Epithelial cell of proximal tubule (primary cell): Measurements from ENCODE around the gene SLC16A2. TPM values are rescaled to one million over a fixed set of nuclear protein-coding genes. Genes with fewer than 3 reads are reported as not detected.

Experiments used
- DNase-seq: peaks from one replicate; pipeline ENCODE4 v3.0.0-alpha.2; 2011; ENCODE audit warnings: low read depth
- H3K4me3 ChIP-seq: 2 replicates; pipeline ENCODE4 v1.5.1; 2011; ENCODE audit warnings: low read depth, mild to moderate bottlenecking, low read length
- total RNA-seq: library from RNA; depleted of rRNA; stranded (reverse); fragments of >200 nt; gene quantifications from 2 replicates; pipeline ENCODE4 v1.2.3, GENCODE V29; 2015
- TF ChIP-seq, protein P1 (sequence below): conservative IDR thresholded peaks from 2 replicates; pipeline ENCODE4 v1.5.1; 2012; ENCODE audit warnings: low read depth, mild to moderate bottlenecking, low read length

Gene SLC16A2
- total RNA-seq, 1 donor from 2014 or later = 5.3 TPM

DNA sequence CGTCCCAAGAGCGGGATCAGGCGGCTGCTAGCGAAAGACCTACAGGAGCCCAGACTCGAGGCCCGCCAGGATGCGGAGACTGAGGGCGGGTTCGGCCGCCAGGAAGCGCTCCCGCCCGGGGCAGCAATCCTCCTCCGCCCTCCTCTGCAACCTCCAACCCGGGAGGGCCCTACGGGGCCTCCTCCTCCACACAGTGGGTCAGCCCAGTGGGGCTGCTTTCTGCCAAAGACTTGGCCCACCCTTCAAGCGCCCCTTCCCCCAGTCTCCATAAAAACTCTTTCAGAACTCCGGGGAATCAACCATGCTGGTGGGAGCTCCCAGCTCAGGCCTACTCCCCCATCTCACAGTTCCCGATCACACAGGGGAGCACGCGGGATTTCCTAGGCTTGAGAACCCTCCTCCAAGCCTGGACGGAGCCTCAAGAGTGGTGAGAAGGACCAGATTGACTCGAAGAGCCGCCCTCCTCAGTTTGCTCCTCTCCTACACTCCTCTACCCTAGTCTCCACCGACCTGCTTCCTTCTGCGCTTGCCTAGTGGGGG lies 115.6 kb downstream of the SLC16A2 start:
- DNase-seq = no peak
- TF ChIP-seq, protein P1, sequence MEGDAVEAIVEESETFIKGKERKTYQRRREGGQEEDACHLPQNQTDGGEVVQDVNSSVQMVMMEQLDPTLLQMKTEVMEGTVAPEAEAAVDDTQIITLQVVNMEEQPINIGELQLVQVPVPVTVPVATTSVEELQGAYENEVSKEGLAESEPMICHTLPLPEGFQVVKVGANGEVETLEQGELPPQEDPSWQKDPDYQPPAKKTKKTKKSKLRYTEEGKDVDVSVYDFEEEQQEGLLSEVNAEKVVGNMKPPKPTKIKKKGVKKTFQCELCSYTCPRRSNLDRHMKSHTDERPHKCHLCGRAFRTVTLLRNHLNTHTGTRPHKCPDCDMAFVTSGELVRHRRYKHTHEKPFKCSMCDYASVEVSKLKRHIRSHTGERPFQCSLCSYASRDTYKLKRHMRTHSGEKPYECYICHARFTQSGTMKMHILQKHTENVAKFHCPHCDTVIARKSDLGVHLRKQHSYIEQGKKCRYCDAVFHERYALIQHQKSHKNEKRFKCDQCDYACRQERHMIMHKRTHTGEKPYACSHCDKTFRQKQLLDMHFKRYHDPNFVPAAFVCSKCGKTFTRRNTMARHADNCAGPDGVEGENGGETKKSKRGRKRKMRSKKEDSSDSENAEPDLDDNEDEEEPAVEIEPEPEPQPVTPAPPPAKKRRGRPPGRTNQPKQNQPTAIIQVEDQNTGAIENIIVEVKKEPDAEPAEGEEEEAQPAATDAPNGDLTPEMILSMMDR = no peak
- peak overlapping the region; percentile 57 for H3K4me3 ChIP-seq

DNA sequence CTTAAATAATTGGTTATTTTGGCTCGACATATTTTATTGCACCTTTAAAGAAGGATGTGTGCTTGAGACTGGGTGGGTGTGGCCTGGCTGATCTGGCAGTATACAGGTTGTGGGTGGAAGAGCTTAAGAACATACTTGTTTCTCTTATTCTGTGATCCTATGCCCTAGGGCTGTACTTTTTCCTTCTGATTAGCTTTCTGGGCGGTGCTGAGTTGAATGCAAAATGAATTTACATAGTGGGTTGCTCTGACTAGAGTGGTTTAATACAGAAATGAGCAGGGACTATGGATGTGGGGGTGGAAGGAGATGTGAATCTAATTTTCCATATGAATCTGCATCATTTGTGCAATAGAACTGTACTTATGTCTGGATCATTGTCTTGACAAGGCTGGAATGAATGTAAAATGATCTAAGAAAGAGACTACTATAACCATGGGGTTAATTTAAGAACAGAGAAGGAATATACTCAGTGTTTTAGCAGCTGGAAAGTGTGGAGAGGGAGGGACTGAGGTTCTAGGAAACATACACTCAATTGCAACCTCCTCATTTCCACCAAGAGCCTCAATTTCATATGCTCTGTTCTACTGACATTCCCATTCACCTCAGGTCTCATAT lies 119.4 kb downstream of the SLC16A2 start:
- TF ChIP-seq, protein P1 = no peak
- DNase-seq = no peak
- no peak overlapping the region for H3K4me3 ChIP-seq

DNA sequence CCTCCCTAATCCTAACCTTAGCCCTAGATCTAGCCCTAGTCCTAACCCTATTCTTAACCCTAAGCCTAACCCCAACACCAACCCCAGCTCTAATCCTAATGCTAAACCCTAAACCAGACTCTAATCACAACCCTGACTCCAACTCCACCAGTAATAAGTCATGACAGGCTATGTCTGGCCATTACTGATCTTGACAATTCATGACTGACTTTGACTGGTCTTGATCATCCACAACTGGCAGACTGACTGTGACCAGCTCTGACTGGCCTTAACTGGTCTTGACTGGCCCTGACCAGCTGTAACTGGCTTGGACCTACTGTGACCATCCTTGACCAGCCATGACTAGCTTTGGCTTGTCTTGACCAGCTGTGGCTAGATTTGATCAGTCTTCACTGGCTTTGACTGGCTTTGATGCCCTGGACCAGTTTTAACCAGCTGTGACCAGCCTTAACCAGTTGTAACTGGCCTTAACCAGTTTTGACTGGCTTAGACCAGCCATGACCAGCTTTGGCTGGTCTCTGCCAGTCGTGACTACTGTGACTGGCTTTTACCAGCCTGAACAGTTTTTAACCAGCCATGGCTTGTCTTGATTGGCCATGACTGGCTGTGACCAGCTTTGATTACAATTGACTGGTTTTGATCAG lies 124.7 kb downstream of the SLC16A2 start:
- no peak for DNase-seq
- H3K4me3 ChIP-seq = no peak overlapping the region
- TF ChIP-seq, protein P1 = no peak

DNA sequence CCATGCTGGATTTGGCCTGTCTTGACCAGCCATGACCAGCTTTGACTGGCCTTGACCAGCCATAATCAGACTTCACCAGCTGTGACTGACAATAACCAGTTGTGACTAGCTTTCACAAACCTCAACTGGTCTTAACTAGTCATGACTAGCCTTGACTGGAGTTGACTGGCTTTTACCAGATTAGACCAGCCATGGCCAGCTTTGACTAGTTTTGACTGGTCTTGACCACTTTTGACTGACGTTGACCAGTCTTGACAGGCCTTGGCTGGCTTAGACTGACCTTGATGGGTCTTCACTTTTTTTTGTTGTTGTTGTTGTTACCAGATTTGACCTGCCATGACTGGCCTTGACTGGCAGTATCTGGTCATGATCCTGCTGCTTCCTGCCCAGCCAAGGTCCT lies 125.7 kb downstream of the SLC16A2 start:
- no peak for DNase-seq
- TF ChIP-seq, protein P1 = no peak

DNA sequence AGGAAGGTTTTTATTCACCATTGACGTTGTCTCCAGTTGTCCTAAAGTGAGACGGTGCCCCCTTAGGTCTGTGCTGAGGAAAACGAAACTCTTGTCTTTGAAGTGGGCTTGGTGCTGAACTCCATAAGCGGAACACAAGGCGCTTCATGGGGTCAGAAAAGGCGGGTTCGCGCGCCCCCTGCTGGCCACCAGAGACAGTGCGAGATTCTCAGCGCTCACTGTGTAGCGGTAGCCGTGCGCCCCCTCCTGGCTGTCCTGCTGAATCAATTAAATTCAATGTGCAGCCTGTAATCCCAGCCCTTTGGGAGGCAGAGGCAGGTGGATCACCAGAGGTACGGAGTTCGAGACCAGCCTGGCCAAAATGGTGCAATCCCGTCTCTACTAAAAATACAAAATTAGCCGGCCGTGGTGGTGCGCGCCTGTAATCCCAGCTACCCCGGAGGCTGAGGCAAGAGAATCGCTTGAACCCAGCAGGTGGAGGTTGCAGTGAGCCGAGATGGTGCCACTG lies 129.1 kb downstream of the SLC16A2 start:
- no peak for DNase-seq
- H3K4me3 ChIP-seq = no peak overlapping the region
- TF ChIP-seq, protein P1 = peak; percentile 94

More for the DNA sequence above, 125.7 kb downstream of the SLC16A2 start:
- H3K4me3 ChIP-seq = no peak overlapping the region

DNA sequence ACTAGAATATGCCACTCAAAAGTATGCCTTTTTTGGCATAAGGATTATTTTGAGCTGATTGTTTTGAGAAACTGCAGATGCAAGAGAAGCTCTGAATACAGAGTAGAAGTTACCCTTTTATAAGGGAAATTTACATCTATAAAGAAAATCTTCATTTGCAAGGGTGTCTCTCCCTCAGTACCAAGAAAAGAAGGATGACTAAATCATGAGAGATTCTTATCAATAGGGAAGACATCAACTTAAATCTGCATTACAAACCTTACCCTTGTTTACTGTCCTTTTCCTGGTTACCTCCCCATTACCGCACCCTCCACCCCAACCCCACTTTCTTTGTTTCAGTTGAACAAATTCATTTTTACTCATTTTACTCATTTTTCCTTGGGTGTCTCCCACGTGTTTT lies 130.6 kb downstream of the SLC16A2 start:
- no peak for DNase-seq
- TF ChIP-seq, protein P1 = no peak
- H3K4me3 ChIP-seq = no peak overlapping the region
